ENCODE results near the gene KMT2D.

The KMT2D gene

DNA sequence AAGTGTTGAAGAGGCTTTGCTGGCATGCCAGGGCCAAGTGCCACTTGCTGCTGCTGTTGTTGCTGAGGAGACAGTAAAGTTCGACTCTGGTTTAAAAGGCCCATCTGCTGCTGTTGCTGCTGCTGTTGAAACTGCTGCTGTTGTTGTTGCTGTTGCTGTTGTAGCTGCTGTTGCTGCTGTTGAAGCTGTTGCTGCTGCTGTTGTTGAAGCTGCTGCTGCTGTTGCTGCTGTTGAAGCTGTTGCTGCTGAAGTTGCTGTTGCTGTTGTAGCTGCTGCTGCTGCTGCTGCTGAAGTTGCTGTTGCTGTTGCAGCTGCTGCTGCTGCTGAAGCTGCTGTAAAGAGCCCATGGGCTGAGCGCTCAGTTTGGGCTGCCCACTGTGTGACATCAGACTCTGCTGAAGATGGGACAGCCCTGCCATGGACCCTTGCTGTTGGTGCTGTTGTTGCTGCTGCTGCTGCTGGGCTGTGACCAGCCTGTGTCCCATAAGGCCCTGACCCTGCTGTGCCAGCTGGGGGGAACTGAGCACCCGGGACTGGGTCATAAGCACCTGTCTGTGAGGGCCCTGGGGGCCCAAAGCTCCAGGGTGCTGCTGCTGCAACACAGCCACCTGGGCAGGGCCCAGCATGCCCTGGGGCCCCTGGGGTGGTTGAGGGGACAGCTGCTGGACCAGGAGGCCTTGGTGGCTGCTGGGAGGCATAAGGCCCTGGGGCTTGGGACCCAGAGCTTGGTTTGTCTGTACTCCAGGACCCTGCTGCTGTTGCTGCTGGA lies 27.7 kb downstream of the KMT2D start:
- DNase-seq = no peak

DNA sequence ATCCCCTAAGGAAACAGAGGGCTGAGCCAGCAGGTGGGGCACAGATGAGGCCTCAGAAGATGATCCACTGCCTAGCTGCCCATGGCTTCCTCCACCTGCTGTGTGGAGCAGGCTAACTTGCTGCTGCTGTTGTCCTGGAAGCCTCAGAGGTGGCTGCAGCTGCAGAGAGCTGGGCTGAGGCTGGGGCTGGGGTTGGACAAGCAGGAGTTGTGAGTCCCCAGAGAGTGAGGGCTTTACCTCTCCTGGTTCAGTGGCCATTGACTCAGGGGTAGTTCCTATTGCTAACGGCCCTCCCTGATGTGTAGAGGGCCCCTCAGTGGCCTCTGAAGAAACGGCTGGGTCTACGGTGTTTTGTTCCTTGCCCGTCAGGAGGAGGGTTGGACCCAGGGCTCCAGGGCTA lies 28.3 kb downstream of the KMT2D start:
- no peak for DNase-seq

DNA sequence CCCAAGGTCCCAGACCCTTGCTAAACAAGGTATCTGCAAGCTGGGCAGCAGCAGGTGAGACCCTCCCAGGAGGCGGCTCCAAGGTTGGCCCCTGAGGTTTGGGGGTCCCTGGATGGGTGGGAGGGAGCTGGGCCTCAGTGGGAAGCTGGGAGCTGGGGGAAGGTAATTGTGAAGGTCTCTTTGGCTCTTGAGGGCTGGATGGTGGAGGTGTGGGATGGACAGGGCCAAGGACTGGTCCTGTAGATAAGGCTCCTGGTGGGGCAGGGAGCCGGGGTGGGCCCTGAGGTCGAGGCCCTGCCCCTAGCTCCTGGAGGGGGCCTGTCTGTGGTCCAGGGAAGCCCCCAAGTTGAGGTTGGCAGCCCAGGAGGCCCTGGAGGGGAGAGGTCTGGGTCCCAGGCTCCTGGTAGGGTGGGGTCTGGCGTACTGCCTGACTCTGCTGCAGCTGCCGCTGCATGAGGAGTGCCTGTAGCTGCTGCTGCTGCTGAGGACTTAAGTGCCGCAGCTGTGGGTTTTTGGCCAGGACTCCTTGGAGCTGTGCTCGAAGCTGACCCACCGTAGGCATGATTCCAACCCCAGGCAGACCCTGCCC lies 28.9 kb downstream of the KMT2D start:
- no peak for DNase-seq

DNA sequence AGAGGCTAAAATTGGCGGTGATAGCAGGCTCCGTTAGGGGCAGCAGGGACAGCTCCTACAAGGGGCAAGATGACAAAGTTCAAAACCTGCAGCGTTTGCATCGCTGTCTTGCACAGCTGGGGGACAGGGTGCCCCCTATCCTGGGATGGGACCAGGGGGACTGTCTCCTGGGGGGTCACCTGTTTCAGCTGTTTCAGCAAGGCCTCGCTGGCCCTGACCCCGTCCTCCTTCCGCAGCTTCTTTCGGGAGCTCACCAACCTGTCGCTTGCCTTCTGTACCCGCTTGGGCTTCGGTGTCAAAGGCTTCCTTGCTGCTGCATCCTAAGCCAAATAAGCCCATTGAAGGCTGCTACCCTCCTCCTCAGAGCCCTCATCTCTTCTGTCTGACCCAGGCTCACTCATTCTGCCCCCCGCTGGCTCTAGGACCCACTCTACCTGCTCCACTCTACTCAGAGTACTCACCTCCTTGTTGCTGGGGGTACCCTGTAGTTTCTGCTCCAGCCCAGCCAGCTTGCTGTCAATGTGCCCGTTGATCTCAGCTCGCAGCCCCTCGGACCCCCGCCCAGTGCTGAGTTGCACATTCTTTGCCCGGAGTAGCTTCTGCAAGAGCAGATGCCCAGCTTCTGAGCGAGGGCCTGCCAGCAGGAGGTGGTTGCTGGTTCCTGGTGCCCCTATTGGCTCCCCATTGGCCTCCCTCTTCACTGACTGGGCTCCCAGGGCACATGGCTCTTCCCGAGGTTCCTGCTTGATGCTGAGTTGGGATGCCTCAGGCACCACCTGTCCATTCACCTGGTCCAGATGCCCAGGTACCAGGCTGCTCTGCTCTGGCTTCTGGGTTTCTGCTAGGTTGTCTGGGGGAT lies 29.7 kb downstream of the KMT2D start:
- no peak for DNase-seq

DNA sequence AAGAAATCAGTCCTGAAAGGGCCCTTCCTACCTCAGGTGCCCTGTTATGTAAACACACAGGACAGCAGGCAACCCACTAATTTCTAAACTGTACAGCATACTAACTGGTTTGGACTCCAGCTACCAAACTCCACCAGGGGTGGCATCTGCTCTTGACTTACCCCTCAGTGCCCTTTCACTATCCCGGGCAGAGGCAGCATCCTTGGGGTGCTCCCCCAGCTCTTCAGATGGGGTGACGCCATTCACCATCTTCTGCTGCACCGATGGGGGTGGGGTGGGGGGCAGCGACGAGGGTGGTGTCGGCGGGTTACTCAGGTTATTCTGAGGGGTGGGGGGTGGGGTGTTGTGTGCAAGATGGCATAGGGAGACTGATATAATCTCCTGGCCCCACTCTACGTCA lies 30.5 kb downstream of the KMT2D start:
- no peak for DNase-seq

DNA sequence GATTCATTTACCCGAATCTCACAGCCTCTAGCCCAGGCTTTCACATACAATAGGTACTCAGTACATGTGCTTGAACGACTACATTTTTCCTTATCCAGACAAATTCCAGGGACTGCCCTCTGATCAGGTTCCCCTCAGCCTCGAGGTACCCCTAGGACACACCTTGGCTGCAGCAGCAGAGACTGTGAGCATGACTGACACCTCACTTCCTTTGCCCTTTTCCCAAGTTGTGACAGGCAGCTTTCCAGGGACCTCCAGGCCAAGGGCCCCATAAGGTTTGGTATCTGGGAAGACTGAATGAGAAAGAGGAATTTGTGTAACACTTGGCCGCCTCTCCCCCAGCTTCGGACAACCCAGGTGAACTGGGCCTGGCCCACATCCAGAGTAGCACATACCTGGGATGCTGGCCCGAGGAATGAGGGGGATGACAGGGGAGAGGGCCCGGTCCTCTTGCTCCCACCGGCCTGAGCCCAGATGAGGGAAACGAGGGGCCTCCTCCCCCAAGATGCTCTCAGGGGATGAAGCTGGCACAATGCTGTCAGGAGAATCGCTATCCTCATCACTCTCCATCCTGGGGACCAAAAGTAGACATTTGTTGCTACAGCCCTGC lies 31.8 kb downstream of the KMT2D start:
- DNase-seq = no peak

DNA sequence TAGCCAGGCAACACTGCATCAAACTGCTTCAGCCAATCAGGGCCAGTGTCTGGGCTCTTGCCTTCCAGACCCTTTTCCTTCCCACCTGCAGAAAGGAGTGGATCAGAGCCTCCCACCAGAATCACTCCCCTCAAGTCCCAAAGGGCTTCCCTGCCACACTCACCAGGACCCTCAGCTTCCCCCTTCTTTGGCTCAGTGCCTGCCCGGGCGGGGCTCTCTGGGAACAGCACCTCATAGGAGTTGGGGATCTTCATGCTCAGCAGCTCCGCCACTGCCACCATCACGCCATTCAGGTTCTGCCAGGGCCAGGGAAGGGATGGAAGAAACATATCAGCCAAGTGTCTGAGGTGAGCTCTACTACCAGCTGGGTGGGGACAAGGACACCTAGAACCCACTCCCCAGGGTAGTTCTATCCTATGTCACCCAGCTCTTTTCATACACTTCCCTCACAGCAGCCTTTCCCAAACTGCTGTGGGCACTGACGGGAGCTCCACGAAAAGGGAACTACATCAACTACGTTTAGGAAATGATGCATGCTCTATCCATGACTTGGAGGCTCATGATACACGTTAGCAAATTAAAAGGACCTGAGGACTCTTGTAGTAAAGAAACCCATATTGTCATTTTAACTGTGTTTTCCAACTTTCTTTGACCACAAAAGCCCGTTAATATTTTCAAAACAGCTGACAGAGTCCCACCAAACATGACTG lies 32.6 kb downstream of the KMT2D start:
- no peak for DNase-seq

DNA sequence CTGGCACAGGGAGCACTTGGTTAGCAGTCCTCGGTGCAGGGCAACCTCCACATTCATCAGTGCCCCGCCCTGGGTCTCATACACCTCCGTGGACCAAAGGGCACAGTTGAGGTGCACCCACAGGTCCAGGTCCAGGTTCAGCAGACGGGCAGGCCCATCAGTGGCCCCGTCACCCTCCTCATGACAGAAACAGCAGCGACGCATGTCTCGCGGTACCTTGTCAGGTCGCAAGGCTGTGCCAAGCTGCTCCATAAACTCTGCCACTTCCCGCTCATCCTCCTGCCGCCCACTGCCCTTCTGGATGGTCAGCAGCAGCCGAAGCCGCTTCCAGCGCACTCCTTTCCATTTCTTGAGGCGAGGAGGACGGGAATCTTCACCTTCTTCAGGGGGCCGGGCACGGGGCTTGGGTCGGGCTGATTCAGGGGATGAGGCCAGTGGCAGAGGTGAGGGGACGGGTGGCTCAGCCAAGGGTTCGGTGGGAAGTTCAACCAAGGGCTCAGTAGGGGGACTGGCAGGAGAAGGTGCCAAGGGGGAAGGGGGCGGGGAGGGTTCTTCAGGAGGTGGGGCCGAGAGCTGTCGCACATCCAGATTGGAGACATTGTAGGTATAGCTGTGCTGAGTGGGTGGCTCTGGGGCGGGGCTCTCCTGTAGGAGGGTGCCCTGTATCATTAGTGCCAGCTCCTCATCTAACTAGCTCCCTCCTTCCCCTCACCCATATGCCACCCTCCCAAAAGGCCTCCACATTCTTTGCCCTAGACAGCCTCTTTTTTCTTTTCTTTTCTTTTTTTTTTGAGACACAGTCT lies 33.7 kb downstream of the KMT2D start:
- DNase-seq = no peak

DNA sequence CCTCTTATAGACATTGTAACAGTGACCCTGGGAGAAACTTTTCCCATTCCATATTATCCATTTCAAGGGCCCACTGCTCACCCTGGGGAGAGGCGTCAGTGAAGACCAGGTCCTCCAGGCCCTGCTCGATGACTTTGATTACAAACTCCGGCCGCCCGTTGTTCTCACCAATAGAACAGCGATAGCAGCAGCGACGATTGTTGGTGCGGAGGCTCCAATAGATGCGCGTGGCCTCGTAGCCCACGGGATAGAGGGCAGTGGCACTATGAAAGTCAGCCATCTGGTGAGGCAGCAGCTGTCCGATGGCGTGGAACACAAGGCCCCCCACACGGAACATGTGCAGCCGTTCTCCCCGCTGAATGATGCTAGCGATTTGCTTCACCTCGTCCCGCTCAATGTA lies 34.5 kb downstream of the KMT2D start:
- no peak for DNase-seq

DNA sequence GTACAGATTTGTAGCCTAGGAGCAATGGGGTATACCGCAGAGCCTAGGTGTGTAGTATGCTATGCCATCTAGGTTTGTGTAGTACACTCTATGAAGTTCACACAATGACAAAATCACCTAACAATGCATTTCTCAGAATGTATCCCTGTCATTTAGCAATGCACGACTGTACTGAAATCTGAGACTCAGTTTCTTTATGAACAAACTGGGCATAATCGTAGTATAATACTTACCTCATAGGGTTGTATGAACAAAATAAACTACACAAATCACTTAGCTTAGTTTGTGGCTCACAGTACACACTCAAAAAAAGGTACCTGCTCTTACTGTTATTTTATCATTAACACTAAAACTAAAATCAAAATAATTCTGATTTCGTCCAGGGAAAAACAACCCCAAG lies 35.1 kb downstream of the KMT2D start:
- no peak for DNase-seq

DNA sequence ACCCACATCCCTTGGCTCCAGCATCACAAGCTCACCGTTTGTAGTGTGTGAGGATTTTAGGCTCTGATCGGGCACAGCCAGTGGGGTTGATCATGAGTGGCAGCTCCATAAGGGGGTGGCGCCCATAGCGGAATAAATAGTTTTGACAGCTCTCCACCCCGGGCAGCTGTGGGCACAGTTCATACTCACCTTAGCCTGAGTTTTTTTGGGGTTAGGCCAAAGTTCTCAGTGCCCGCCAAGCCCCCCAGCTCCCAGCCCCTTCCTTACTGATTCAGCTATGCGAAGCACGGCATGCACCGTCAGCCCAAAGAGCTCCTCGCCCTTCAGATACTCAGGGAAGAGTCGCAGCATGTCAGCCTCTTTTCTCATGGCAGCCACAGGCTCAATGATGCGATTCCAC lies 36.1 kb downstream of the KMT2D start:
- no peak for DNase-seq

DNA sequence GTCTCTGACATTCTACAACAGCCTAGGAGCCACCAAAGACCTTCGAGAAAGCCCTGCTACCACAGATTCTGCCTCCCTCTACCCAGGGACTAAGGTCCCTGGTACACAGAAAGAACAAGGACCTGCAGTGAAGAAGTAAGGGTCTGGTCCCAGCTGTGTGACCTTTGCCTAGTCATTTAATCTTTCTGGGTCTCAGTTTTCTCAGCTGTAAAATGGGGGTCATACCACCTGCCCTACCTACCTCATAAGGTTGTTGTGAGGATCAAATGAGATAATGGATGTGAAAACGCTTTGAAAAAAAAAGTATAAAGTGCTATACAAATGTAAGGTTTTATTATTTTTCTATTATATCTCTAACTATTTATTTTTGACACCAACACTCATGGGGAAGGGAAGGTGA lies 36.8 kb downstream of the KMT2D start:
- DNase-seq = no peak

DNA sequence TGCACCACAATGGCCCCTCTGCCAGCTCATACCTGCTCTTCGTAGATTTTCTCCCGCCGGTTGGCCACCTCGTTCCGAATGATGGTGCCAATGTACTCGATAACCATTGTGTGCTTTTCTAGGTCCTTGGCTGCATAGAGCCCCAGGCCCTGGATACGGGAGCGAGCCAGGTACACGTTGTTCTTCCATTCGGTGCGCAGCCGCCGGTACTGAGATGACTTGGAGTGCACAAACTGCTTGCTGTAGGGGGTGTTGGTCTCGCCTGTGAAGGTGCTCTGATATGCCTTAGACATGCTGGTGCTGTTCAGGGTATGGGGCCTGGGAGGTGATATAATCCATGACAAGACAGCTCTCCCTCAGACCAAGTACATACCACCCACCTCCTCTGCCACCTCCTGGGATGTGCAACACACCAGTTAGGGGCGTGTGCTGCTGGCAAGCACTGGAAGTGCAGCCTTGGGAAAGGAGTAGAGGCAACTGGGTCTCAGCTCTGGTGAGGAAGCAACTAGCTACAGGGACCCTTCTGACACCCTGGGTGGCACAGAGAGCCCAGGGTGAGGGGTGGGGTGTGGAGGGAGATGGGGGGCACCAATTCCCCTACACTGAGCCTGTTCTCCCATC lies 37.9 kb downstream of the KMT2D start:
- no peak for DNase-seq

DNA sequence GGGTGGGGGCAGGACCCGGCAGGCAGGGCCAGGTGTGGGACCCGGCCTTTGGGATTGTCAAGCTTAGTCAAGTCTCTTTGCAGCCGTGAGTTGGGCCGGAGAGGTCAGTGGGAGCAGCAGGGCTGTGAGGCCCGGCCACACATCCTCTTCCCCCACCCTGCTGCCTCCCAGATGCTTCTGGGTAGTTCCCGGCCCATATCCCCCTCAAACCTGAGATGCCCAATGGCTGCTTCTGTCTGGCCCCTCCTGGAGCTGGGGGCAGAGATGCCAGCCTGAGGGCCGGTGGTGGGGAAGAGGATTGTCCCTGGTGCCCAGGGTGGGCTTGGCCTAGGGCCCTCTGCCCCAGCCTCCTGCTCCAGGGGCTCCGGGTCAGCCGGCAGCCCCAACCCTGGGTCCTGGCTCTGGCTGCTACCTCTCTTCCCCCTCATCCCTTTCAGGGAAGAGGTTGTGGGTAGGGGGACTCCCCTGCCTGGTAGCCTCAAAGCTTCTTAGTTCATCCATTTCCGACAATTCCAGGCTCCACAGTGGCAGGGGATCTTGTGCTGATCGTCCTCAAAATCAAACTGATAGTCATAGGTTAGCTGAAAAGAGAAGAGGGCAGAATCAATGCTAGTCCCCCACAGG lies 39.2 kb downstream of the KMT2D start:
- DNase-seq = no peak

DNA sequence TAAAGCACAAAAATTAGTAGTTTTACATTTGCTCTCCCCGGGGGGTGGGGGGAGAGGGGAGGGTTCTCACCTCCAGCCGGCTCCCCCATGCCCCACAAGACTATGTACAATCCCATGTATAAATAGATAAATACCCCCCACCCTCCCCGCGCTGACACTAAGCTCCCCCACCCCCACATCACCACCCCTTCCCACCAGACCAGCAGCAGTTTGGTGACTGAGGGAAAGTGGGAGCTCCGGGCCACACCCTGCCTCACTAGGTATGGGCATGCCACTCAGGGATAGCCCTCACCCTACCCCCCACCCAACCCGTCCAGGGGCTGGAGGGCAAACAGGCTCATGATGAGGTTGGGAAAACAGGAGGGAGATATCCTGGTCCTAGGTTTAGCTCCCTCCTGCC lies 40.2 kb downstream of the KMT2D start:
- no peak for DNase-seq

DNA sequence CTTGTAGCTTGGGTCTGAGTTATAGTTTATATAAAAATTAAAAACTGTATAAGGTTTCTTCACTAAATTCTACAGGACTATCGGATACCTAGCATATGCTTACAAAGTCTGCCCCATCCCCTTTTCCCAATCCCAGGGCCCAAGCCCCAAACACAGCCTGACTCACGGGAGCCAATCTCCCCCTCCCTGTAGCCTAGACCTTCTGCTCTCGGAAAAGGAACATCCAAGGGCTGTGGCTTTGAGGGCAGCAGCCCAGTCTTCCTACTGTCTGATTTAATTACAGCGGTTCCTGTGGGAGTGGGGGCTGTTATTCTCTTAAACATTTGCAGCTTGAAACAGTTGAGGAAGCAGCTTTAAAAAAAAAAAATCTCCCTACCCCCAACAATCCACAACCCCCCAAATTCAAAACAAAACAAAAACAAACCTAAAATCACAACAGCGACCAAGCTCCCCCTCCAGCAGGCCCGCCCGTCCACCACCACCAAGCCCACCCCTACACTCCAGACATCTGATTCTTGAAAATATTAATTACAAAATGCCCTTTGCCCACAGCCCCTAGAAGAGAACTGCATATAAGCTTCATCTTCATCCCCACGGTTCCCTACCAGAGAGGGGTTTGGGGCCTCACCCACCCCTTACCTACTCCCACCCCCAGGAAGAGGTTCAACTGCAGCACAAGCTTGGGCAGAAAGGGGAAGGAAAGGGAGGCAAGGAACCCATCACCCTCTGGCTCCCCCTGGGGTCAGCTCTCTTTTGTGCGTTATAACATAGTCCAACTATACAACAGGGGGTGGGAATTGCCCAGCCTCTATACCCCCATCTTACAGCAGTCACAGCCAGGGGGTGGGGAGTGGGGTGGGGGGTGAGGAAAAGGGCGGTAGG lies 40.9 kb downstream of the KMT2D start:
- no peak for DNase-seq

DNA sequence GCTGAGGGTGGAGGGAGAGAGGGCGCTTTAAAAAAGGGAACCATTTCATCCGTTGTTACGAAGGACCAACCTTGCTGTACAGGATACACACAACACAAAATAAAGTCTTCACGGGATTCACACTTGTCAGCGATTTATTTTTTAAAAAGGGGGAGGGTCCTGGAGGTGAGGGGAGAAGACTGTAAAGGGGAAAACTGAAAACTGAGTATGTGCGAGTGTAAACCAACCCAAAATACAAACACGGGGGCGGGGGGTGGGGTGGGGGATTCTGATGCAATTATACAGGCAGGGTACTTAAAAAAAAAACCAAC lies 41.5 kb downstream of the KMT2D start:
- no peak for DNase-seq

DNA sequence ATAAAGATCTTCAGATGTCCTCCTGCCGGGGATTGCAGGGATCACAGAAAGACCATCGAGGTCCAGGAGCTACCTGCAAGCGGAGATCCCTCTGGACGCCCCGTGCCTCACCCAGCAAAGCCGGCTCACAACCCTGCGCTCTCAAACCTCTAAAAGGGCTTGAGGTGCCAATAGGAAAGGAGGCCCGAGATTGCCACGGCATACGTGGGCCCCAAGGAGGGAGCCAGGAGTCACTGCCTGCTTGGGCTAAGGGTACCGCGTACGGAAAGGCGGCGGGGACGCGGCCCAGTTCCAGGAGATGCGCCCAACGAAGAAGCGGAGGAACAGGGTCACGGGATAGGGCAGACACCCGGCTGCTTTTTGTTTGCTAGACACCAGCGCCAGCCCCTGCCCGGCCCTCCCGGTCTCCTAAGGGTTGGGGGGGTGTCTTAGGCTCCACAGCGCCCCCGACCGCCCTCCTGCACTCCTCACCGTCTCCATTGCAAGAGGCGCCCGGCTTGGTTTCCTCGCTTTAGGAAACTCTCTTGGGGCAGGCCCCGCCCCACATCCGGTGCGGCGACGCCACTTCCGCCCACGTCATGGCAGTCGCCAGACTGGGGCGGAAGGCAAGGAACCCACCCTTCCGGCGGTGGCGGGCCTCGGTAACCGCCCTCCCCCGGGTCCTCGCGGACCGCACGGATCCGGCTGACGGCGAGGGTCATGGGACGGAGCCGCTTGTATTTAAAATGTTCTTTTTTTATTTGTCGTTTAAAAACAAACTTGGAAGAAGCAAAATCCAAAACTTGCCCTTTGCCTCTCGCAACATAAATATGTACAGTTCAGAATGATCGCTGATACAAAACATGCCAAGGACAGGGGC lies 42.1 kb downstream of the KMT2D start, which contains the start of gene PRKAG1:
TSS of gene PRKAG1 (minus strand) at position 516 of the 859 bp plus-strand sequence. CDS start at position 480, 36 bp downstream.
- peak; percentile 98 for DNase-seq

DNA sequence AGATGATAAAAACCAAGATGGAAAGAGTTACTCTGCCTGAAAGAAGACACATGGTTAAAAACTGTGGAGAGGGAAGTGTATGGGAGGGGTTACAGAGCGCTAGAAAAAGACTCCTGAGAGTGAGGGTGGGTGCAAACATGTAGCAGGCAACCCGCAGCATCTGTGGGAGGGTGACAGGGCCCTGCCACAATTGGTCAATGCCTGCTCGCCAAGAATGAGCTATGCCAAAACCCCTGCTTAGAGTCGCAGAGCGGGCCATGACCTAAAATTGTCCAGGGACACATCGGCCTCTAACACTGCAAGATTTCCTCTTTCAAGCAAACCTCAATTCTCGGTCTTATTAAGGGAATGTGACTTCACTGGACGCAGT lies 42.7 kb downstream of the KMT2D start:
- no peak for DNase-seq
